Suprapubic skin (tissue), 3 donors: ENCODE measurements around the gene ANKRD35.

Source experiments
- CTCF ChIP-seq, 2 donors: fragments of 200-600 bp in 1 of 2; fragments of 450-650 bp in 1 of 2; sonication (generic) in 1 of 2; IDR thresholded peaks; one replicate each; pipeline ENCODE4 v1.5.1; 2016 to 2019; ENCODE audit warnings: antibody characterized with exemption in 2 of 2, mild to moderate bottlenecking in 1 of 2, moderate library complexity in 1 of 2
- POLR2A ChIP-seq, 2 donors: fragments of 450-650 bp; IDR thresholded peaks; one replicate each; pipeline ENCODE4 v1.6.1; 2017; ENCODE audit warnings: antibody characterized with exemption in 2 of 2, mild to moderate bottlenecking in 2 of 2, moderate library complexity in 2 of 2

GRCh38 chr1:145868232-145868631 lies 17.4 kb downstream of the ANKRD35 start:
- TF ChIP-seq CTCF (IDR thresholded peaks at IDR 0.05) (no peak), POLR2A (IDR thresholded peaks at IDR 0.05) (no peak)
